ENCODE data around the gene KCNAB1.

Gene KCNAB1

GRCh38 chr3:156533205-156533604 is 412.8 kb downstream of the KCNAB1 start:
- ATAC-seq, result no peak
- TF ChIP-seq BACH2 (CRISPR knock-in tag; IDR thresholded peaks at IDR 0.05; ENCODE audit: borderline replicate concordance) (no peak), ESRRG (CRISPR knock-in tag; IDR thresholded peaks at IDR 0.05) (no peak), ZNF565 (CRISPR knock-in tag; conservative IDR thresholded peaks at IDR 0.05; ENCODE audit: low read depth) (no peak), ARNTL (CRISPR knock-in tag; IDR thresholded peaks at IDR 0.05; ENCODE audit: borderline replicate concordance, low read depth) (no peak), CSRNP3 (CRISPR knock-in tag; IDR thresholded peaks at IDR 0.05) (no peak)

DNA sequence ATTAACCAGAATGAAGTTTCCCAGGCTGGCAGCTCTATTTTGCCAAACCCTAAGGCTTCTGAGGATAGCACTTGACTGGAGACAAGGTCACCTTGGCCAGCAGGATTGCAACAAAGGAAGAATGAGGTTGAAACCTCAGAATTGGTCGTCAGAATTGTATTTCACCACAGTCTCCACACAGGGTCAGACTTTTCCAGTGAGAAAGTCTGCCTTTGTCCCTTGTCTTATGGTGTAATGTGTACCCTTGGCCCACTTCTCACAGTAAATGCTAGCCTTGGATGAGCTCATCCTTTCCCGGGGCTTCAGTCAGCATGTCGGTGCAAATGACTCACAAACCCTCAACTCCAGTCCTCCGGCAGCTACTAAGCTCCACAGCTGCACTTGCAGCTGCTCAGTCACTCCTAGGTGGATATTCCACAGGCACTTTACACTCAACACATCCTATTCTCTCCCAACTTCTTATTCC is 414.8 kb downstream of the KCNAB1 start:
- ATAC-seq, result peak; percentile 82
- TF ChIP-seq RARB (CRISPR knock-in tag; IDR thresholded peaks at IDR 0.05), result no peak
- no peak for TF ChIP-seq ZNF565 (CRISPR knock-in tag; conservative IDR thresholded peaks at IDR 0.05; ENCODE audit: low read depth)
- 0 out of 2 replicates have a peak, but pooled peaks have one; percentile 9 for TF ChIP-seq ZNF8 (CRISPR knock-in tag; IDR thresholded peaks at IDR 0.05)
- TF ChIP-seq ISL1 (CRISPR knock-in tag; IDR thresholded peaks at IDR 0.05), result peak; percentile 14; the same call in 1 of the 2 replicates
- TF ChIP-seq ARNTL (CRISPR knock-in tag; IDR thresholded peaks at IDR 0.05; ENCODE audit: borderline replicate concordance, low read depth), result no peak
- TF ChIP-seq ZC3H10 (CRISPR knock-in tag; IDR thresholded peaks at IDR 0.05), result no peak
- TF ChIP-seq, protein P1, sequence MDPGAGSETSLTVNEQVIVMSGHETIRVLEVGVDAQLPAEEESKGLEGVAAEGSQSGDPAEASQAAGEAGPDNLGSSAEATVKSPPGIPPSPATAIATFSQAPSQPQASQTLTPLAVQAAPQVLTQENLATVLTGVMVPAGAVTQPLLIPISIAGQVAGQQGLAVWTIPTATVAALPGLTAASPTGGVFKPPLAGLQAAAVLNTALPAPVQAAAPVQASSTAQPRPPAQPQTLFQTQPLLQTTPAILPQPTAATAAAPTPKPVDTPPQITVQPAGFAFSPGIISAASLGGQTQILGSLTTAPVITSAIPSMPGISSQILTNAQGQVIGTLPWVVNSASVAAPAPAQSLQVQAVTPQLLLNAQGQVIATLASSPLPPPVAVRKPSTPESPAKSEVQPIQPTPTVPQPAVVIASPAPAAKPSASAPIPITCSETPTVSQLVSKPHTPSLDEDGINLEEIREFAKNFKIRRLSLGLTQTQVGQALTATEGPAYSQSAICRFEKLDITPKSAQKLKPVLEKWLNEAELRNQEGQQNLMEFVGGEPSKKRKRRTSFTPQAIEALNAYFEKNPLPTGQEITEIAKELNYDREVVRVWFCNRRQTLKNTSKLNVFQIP (CRISPR knock-in tag; IDR thresholded peaks at IDR 0.05; ENCODE audit: borderline replicate concordance, low read depth), result no peak

GRCh38 chr3:156535798-156536197 is 415.4 kb downstream of the KCNAB1 start:
- ATAC-seq, result peak; percentile 1; the same call in 1 of the 3 replicates
- no peak for TF ChIP-seq TCF4 (CRISPR knock-in tag; IDR thresholded peaks at IDR 0.05; ENCODE audit: borderline replicate concordance)
- TF ChIP-seq PPARA (CRISPR knock-in tag; IDR thresholded peaks at IDR 0.05; ENCODE audit: borderline replicate concordance), result no peak

GRCh38 chr3:156536524-156537316 is 416.3 kb downstream of the KCNAB1 start:
- TF ChIP-seq CSDC2 (CRISPR knock-in tag; IDR thresholded peaks at IDR 0.05), result no peak
- TF ChIP-seq ESRRG (CRISPR knock-in tag; IDR thresholded peaks at IDR 0.05), result no peak
- TF ChIP-seq TCF4 (CRISPR knock-in tag; IDR thresholded peaks at IDR 0.05; ENCODE audit: borderline replicate concordance), result no peak
- no peak for TF ChIP-seq TOX (CRISPR knock-in tag; IDR thresholded peaks at IDR 0.05; ENCODE audit: borderline replicate concordance)
- no peak for TF ChIP-seq ARNTL (CRISPR knock-in tag; IDR thresholded peaks at IDR 0.05; ENCODE audit: borderline replicate concordance, low read depth)
- TF ChIP-seq ZFP30 (CRISPR knock-in tag; IDR thresholded peaks at IDR 0.05), result no peak
- no peak for TF ChIP-seq ISL1 (CRISPR knock-in tag; IDR thresholded peaks at IDR 0.05)
- no peak for TF ChIP-seq ZFP3 (CRISPR knock-in tag; IDR thresholded peaks at IDR 0.05)
- ATAC-seq, result no peak

DNA sequence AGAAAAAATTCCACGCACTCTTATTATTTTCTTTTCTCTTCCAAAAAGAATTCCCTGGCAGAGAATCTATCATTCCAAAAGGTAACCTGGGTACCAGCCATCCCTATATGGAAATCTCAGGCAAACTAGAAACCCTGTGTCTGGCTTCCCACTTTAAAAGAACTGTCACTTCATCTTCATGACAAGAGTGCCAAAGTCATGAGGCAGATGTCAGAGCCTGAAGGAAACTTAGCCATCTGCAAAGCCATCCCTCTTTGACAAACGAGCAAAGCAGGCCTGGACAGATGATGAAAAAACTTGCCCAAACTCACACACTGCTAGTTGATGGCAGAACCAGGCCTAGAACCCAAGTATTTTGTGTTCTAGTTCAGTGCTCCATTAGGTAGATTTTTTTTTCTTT is 418.7 kb downstream of the KCNAB1 start:
- no peak for ATAC-seq
- no peak for TF ChIP-seq ESRRG (CRISPR knock-in tag; IDR thresholded peaks at IDR 0.05)
- TF ChIP-seq CSRNP3 (CRISPR knock-in tag; IDR thresholded peaks at IDR 0.05), result no peak
- no peak for TF ChIP-seq ISL1 (CRISPR knock-in tag; IDR thresholded peaks at IDR 0.05)
- no peak for TF ChIP-seq CSDC2 (CRISPR knock-in tag; IDR thresholded peaks at IDR 0.05)
- no peak for TF ChIP-seq TCF4 (CRISPR knock-in tag; IDR thresholded peaks at IDR 0.05; ENCODE audit: borderline replicate concordance)
- TF ChIP-seq ZNF70 (CRISPR knock-in tag; IDR thresholded peaks at IDR 0.05), result no peak
- TF ChIP-seq, protein P2, sequence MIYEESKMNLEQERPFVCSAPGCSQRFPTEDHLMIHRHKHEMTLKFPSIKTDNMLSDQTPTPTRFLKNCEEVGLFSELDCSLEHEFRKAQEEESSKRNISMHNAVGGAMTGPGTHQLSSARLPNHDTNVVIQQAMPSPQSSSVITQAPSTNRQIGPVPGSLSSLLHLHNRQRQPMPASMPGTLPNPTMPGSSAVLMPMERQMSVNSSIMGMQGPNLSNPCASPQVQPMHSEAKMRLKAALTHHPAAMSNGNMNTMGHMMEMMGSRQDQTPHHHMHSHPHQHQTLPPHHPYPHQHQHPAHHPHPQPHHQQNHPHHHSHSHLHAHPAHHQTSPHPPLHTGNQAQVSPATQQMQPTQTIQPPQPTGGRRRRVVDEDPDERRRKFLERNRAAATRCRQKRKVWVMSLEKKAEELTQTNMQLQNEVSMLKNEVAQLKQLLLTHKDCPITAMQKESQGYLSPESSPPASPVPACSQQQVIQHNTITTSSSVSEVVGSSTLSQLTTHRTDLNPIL (CRISPR knock-in tag; IDR thresholded peaks at IDR 0.05; ENCODE audit: low read depth), result no peak
- no peak for TF ChIP-seq PPARA (CRISPR knock-in tag; IDR thresholded peaks at IDR 0.05; ENCODE audit: borderline replicate concordance)
- TF ChIP-seq ZNF565 (CRISPR knock-in tag; conservative IDR thresholded peaks at IDR 0.05; ENCODE audit: low read depth), result no peak
- no peak for TF ChIP-seq BACH2 (CRISPR knock-in tag; IDR thresholded peaks at IDR 0.05; ENCODE audit: borderline replicate concordance)
- TF ChIP-seq GLIS3 (CRISPR knock-in tag; IDR thresholded peaks at IDR 0.05), result no peak
